BJ (cell line): ENCODE data around the gene SBF2. TPM values are rescaled to one million over a fixed set of nuclear protein-coding genes. Genes with fewer than 3 reads are reported as not detected.
"Not testable (repeated sequence)": the region's sequence is repeated elsewhere in the genome, so short reads cannot be mapped to it uniquely, and the experiment has no call there.

Experiments
- CTCF ChIA-PET: fragments of 350-600 bp; formaldehyde crosslinking; extraction: SDS; loops from one replicate; lab custom pipeline; 2021; ENCODE audit warnings: antibody characterized with exemption, inconsistent platforms; lab: Yijun Ruan, JAX
- POLR2A ChIA-PET: fragments of 300-600 bp; sonication (Branson Sonifier 250); formaldehyde crosslinking; extraction: SDS; loops from one replicate; lab custom pipeline; 2021; ENCODE audit warnings: antibody characterized with exemption; lab: Charles Lee
- DNase-seq: peaks from one replicate; pipeline ENCODE4 v3.0.0-alpha.2; 2011; ENCODE audit warnings: low read depth
- H3K27me3 ChIP-seq: 2 replicates; pipeline ENCODE4 v1.6.0; 2011; ENCODE audit warnings: low read length; ENCODE audit not compliant: control insufficient read depth, insufficient read depth
- H3K36me3 ChIP-seq: 2 replicates; pipeline ENCODE4 v1.5.1; 2011; ENCODE audit warnings: low read length; ENCODE audit not compliant: control insufficient read depth, insufficient read depth
- H3K4me3 ChIP-seq: 2 replicates; pipeline ENCODE4 v1.5.1; 2011; ENCODE audit warnings: low read depth, mild to moderate bottlenecking, control low read depth, low read length
- CTCF ChIP-seq: IDR thresholded peaks from 2 replicates; pipeline ENCODE4 v1.5.1; 2011; ENCODE audit warnings: low read depth, mild to moderate bottlenecking, control low read depth, inconsistent platforms, low read length, moderate library complexity; ENCODE audit not compliant: insufficient read depth
- polyA plus RNA-seq: library from polyadenylated mRNA; depleted of rRNA; stranded (reverse); fragments of >200 nt; gene quantifications from 2 replicates; pipeline ENCODE4 v1.2.3, GENCODE V29; 2011

Gene SBF2
- polyA plus RNA-seq, 1 experiment, result 33.8 TPM

- Histone ChIP-seq H3K27me3 (no peaks in the 10 kb centered on the region), H3K4me3 (no peak overlapping the region), H3K36me3 (peaks cover 11% of the 10 kb centered on the region)
- peak; percentile 66 for TF ChIP-seq CTCF
- no peak for DNase-seq
- ChIA-PET CTCF (interaction anchor here (0.6 to 2.6 kb wide), 16 partner anchors 11 to 578 kb away, joined by 3 to 13 read pairs (median 4); no protein-coding TSS in a partner anchor), POLR2A (interaction anchor here (0.6 to 1.0 kb wide), 2 partner anchors 12 to 156 kb away, joined by 4 to 5 read pairs; no protein-coding TSS in a partner anchor)
Measured at GRCh38 chr11:9748361-9748970, 545.6 kb downstream of the SBF2 start.

DNA sequence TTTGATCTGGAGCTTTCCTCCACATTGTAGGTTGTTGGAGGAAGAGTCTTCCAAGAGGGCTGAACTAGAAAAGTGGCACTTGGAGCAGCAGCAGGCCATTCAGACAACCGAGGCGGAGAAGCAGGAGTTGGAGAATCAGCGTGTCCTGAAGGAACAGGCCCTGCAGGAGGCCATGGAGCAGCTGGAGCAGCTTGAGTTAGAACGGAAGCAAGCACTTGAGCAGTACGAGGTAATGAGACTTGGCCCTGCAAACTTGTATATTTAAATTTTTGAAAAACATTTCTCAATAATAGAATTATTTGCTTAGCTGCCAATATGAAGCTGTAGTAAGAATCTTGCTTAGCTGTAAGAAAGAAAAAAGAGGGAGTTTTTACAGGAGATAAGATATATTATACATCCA lies 546.2 kb downstream of the SBF2 start:
- Histone ChIP-seq H3K4me3 (no peak overlapping the region), H3K36me3 (peaks cover 11% of the 10 kb centered on the region), H3K27me3 (no peaks in the 10 kb centered on the region)
- DNase-seq, result no peak
- ChIA-PET CTCF (interaction anchor here (0.6 to 2.6 kb wide), 16 partner anchors 10 to 579 kb away, joined by 3 to 13 read pairs (median 4); no protein-coding TSS in a partner anchor), POLR2A (interaction anchor here (1.0 kb wide), 1 partner anchor 12 kb away, joined by 5 read pairs; no protein-coding TSS in a partner anchor)
- TF ChIP-seq CTCF, result no peak

GRCh38 chr11:9747229-9747628 lies 546.8 kb downstream of the SBF2 start:
- Histone ChIP-seq H3K36me3 (peaks cover 11% of the 10 kb centered on the region), H3K27me3 (no peaks in the 10 kb centered on the region), H3K4me3 (no peak overlapping the region)
- CTCF ChIA-PET, result interaction anchor here (1.1 to 2.6 kb wide), 8 partner anchors 9 to 134 kb away, joined by 3 to 13 read pairs (median 4); no protein-coding TSS in a partner anchor
- DNase-seq, result no peak
- TF ChIP-seq CTCF, result no peak
- POLR2A ChIA-PET, result no interaction called here

DNA sequence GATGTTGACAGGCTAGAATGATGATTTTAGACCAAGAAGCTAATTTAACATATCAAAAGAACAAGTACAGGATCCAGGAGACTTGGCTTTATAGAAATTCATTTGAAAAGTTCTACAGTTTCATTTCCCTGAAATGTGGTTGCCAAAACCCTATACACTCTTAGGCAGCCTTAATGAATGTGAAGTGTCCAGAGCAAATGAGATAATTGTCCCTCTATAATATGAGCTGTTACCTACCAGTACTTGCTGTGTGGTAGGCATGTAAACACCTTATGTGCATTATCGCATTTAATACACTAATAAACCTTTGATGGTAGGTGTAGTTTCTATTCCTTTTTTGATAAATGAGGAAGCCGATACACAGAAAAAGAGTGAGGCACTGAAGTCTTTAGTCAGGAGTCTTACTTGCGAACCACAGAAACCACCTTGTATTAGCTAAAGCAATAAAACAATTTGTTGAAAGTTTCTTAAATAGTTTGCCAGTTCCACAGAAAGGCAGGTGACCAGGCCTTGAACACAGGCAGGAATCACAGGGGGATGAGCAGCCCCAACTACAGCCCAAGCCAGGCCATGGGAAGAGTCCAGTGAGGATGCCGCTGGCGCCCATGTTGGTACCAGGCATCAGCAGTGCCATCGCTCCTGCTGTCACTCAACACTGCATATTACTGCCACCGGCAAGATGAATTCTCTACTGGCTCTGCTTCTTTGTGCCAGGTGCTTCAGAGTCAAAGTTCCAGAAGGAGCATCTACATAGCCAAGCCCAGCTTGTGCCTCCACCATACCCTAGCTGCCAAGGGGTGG lies 548.4 kb downstream of the SBF2 start:
- POLR2A ChIA-PET, result no interaction called here

DNA sequence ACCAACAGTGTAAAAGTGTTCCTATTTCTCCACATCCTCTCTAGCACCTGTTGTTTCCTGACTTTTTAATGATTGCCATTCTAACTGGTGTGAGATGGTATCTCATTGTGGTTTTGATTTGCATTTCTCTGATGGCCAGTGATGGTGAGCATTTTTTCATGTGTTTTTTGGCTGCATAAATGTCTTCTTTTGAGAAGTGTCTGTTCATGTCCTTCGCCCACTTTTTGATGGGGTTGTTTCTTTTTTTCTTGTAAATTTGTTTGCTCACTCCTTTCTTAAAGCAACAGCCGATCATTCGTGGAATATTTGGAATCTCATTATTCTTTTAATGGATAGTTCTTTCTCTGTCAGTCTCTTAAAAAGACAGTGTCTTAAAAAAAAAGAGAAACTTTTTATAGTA lies 550.5 kb downstream of the SBF2 start:
- H3K27me3 ChIP-seq, DNase-seq, H3K4me3 ChIP-seq, POLR2A ChIA-PET: not testable (repeated sequence)
- peaks cover 19% of the 10 kb centered on the region for H3K36me3 ChIP-seq
- CTCF ChIA-PET, result interaction anchor here (0.5 kb wide), 1 partner anchor 8 kb away, joined by 3 read pairs; no protein-coding TSS in a partner anchor

More for the DNA sequence above, 548.4 kb downstream of the SBF2 start:
- TF ChIP-seq CTCF, result no peak
- DNase-seq, result no peak
- peaks cover 11% of the 10 kb centered on the region for H3K36me3 ChIP-seq
- CTCF ChIA-PET, result interaction anchor here (1.2 kb wide), 1 partner anchor 132 kb away, joined by 3 read pairs; no protein-coding TSS in a partner anchor
- no peaks in the 10 kb centered on the region for H3K27me3 ChIP-seq
- no peak overlapping the region for H3K4me3 ChIP-seq
